ENCODE results near the gene RPS27L. TPM values are rescaled to one million over a fixed set of nuclear protein-coding genes. Genes with fewer than 3 reads are reported as not detected.
A peak's percentile ranks its signal among the peaks of the same experiment; 100 is the strongest.

The RPS27L gene
- total RNA-seq, 1 experiment from 2014 or later: 77.0 TPM

DNA sequence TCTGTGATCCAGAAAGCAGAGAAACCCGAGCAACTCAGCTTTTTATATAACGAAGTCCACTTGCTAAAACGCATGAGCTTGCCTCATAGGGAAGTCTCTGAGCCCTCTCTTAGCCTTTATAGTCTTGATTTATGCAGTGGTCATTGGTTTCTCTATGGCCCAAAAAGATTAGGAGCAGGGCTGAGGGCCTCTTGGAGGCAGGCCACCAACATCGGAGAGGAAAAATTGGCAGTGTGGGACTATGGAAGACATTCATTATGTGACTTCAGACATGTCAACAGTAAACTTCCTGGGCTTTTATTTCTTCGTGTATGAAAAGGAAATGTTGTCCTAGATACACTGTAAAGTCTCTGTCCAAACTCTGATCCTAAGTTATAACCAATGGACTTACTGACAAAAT is 45.6 kb upstream of the RPS27L start:
- DNase-seq: no peak
- Histone ChIP-seq H3K9me2 (ENCODE audit: insufficient read depth) (no peaks in the 10 kb centered on the region), H2AFZ (no peak overlapping the region), H3F3A (ENCODE audit: insufficient read depth, low read depth) (peaks cover 17% of the 10 kb centered on the region), H3K27ac (no peak overlapping the region), H3K27me3 (ENCODE audit: insufficient read depth, low read depth) (no peaks in the 10 kb centered on the region), H3K9me3 (ENCODE audit: insufficient read depth, low read depth) (no peaks in the 10 kb centered on the region), H3K36me3 (ENCODE audit: low read depth) (no peaks in the 10 kb centered on the region), H4K20me1 (ENCODE audit: insufficient read depth) (no peaks in the 10 kb centered on the region), H3K4me3 (no peak overlapping the region), H3K79me2 (ENCODE audit: low read depth) (peaks cover 30% of the 10 kb centered on the region), H3K4me1 (replicated peaks; ENCODE audit: insufficient read depth) (peaks cover 42% of the 10 kb centered on the region), H3K4me2 (no peak overlapping the region)
- BruUV-seq (replicated peaks): no TSS peak
- POLR2A ChIA-PET (ENCODE audit: unreplicated experiment): interaction anchor here (0.7 kb wide), 1 partner anchor 105 kb away, joined by 3 read pairs; no protein-coding TSS in a partner anchor
- CTCF ChIA-PET: no interaction called here
- TF ChIP-seq EZH2 (IDR thresholded peaks at IDR 0.05; ENCODE audit: low read depth): no peak
- TF ChIP-seq, protein P1, sequence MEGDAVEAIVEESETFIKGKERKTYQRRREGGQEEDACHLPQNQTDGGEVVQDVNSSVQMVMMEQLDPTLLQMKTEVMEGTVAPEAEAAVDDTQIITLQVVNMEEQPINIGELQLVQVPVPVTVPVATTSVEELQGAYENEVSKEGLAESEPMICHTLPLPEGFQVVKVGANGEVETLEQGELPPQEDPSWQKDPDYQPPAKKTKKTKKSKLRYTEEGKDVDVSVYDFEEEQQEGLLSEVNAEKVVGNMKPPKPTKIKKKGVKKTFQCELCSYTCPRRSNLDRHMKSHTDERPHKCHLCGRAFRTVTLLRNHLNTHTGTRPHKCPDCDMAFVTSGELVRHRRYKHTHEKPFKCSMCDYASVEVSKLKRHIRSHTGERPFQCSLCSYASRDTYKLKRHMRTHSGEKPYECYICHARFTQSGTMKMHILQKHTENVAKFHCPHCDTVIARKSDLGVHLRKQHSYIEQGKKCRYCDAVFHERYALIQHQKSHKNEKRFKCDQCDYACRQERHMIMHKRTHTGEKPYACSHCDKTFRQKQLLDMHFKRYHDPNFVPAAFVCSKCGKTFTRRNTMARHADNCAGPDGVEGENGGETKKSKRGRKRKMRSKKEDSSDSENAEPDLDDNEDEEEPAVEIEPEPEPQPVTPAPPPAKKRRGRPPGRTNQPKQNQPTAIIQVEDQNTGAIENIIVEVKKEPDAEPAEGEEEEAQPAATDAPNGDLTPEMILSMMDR (conservative IDR thresholded peaks at IDR 0.05): no peak
- intact Hi-C loops (cut with micrococcal nuclease; ENCODE audit: unreplicated experiment): no loop called here

- Histone ChIP-seq H3K27me3 (ENCODE audit: insufficient read depth, low read depth) (no peaks in the 10 kb centered on the region), H2AFZ (no peak overlapping the region), H3K4me3 (no peak overlapping the region), H3K4me1 (replicated peaks; ENCODE audit: insufficient read depth) (peaks cover 47% of the 10 kb centered on the region), H3K4me2 (no peak overlapping the region), H3K9me2 (ENCODE audit: insufficient read depth) (no peaks in the 10 kb centered on the region), H3K27ac (0 out of 2 replicates have a peak overlapping the region, but pooled peaks have one; percentile 79), H3K9me3 (ENCODE audit: insufficient read depth, low read depth) (no peaks in the 10 kb centered on the region), H4K20me1 (ENCODE audit: insufficient read depth) (no peaks in the 10 kb centered on the region), H3K79me2 (ENCODE audit: low read depth) (peaks cover 33% of the 10 kb centered on the region), H3K36me3 (ENCODE audit: low read depth) (no peaks in the 10 kb centered on the region), H3F3A (ENCODE audit: insufficient read depth, low read depth) (peaks cover 17% of the 10 kb centered on the region)
- BruUV-seq (replicated peaks): no TSS peak
- TF ChIP-seq, protein P1 (conservative IDR thresholded peaks at IDR 0.05): no peak
- no peak for TF ChIP-seq EZH2 (IDR thresholded peaks at IDR 0.05; ENCODE audit: low read depth)
- ChIA-PET POLR2A (ENCODE audit: unreplicated experiment) (interaction anchor here (0.6 kb wide), 1 partner anchor 56 kb away, joined by 4 read pairs; no protein-coding TSS in a partner anchor), CTCF (no interaction called here)
- DNase-seq: no peak
- intact Hi-C loops (cut with micrococcal nuclease; ENCODE audit: unreplicated experiment): no loop called here
Measured at GRCh38 chr15:63200464-63201249, 43.4 kb upstream of the RPS27L start.

GRCh38 chr15:63198371-63199250 is 41.3 kb upstream of the RPS27L start:
- no TSS peak for BruUV-seq (replicated peaks)
- Histone ChIP-seq H3K27me3 (ENCODE audit: insufficient read depth, low read depth) (no peaks in the 10 kb centered on the region), H3K9me2 (ENCODE audit: insufficient read depth) (no peaks in the 10 kb centered on the region), H3K4me2 (peak overlapping the region; percentile 57), H3K79me2 (ENCODE audit: low read depth) (peaks cover 35% of the 10 kb centered on the region), H4K20me1 (ENCODE audit: insufficient read depth) (no peaks in the 10 kb centered on the region), H3F3A (ENCODE audit: insufficient read depth, low read depth) (peaks cover 17% of the 10 kb centered on the region), H3K4me3 (0 out of 2 replicates have a peak overlapping the region, but pooled peaks have one; percentile 8), H3K36me3 (ENCODE audit: low read depth) (no peaks in the 10 kb centered on the region), H3K4me1 (replicated peaks; ENCODE audit: insufficient read depth) (peaks cover 38% of the 10 kb centered on the region), H3K27ac (peak overlapping the region; percentile 79), H3K9me3 (ENCODE audit: insufficient read depth, low read depth) (no peaks in the 10 kb centered on the region), H2AFZ (no peak overlapping the region; the same call in 1 of the 2 replicates)
- DNase-seq: peak in 1 of 2 experiments; percentile 86
- CTCF ChIA-PET: no interaction called here
- no peak for TF ChIP-seq EZH2 (IDR thresholded peaks at IDR 0.05; ENCODE audit: low read depth)
- TF ChIP-seq, protein P1 (conservative IDR thresholded peaks at IDR 0.05): no peak
- POLR2A ChIA-PET (ENCODE audit: unreplicated experiment): no interaction called here
- intact Hi-C loops (cut with micrococcal nuclease; ENCODE audit: unreplicated experiment): no loop called here
